ENCODE data around the gene ARHGEF9. TPM values are rescaled to one million over a fixed set of nuclear protein-coding genes. Genes with fewer than 3 reads are reported as not detected.

Gene ARHGEF9
- total RNA-seq, 1 experiment from 2014 or later: 16.7 TPM

DNA sequence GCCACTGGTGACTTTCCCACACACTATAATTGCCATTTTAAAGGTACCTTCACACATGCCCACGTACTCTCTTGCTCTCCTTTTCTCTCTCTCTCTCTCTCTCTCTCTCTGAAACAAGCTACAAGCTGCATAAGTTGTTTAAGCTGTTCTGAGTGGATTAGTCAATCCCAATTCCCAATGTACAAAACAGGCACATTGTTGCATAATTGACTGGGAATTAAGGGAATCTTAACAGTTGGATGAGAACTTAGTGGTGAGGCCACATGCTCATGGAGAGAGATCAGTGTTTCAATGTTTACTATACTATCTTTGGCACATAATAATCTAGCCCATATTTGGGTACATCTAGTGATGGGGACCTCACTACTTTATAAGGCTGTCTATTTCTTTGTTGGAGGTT, 123.3 kb downstream of the ARHGEF9 start:
- TF ChIP-seq SIN3A (IDR thresholded peaks at IDR 0.05; ENCODE audit: borderline replicate concordance, insufficient read depth, low read depth, low read length) (no peak), TCF7L2 (IDR thresholded peaks at IDR 0.05; ENCODE audit: low read depth, low read length) (no peak), POLR2AphosphoS5 (IDR thresholded peaks at IDR 0.05; ENCODE audit: low read depth, low read length) (no peak), REST (IDR thresholded peaks at IDR 0.05; ENCODE audit: insufficient read depth in 1 of 2, low read depth in 2 of 2, low read length in 1 of 2) (no peak), CTCF (IDR thresholded peaks at IDR 0.05) (no peak)
- no peak for ATAC-seq
- Histone ChIP-seq H3K27ac (ENCODE audit: low read length) (no peak overlapping the region), H3K27me3 (ENCODE audit: control insufficient read depth, insufficient read depth, low read length) (no peaks in the 10 kb centered on the region), H3K36me3 (ENCODE audit: control insufficient read depth, insufficient read depth, low read length) (no peaks in the 10 kb centered on the region), H3K9me3 (ENCODE audit: control insufficient read depth, insufficient read depth, low read depth, low read length) (no peaks in the 10 kb centered on the region), H3K4me1 (ENCODE audit: control insufficient read depth, insufficient read depth, low read length) (no peaks in the 10 kb centered on the region), H3K4me3 (ENCODE audit: low read depth in 2 of 2, low read length in 2 of 2) (no peak overlapping the region)
- ChIA-PET POLR2A (no interaction called here), CTCF (no interaction called here)
- BruUV-seq (replicated peaks): no TSS peak
- in situ Hi-C loops (cut with HindIII; ENCODE audit: low pct_unique_long_range_greater_than_20kb, low sequenced_read_pairs): no loop called here
- intact Hi-C loops (cut with micrococcal nuclease; ENCODE audit: unreplicated experiment): no loop called here
- DNase-seq (ENCODE audit: low read depth, low spot score): no peak

DNA sequence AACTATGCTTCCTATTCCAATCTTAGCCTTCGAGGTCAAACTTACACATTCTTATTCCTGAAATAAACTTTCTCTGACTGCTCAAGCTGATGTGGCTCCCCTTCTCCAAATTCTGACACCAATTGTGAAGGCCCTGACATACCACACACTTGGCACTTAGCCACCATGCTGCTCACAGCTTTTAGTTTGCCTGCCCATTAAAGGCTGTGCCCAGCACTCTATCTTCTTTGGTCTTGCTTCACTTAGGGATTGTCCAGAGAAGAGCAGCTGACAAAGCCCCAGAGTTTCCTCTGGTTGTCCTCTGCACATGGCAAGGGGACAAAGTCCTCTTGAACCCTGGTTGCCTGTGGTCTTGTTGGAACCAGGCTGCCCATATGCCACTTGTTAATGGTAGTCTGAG, 126.1 kb downstream of the ARHGEF9 start:
- DNase-seq (ENCODE audit: low read depth, low spot score) (no peak), ATAC-seq (no peak)
- BruUV-seq (replicated peaks): no TSS peak
- Histone ChIP-seq H3K27ac (ENCODE audit: low read length) (no peak overlapping the region), H3K4me1 (ENCODE audit: control insufficient read depth, insufficient read depth, low read length) (no peaks in the 10 kb centered on the region), H3K27me3 (ENCODE audit: control insufficient read depth, insufficient read depth, low read length) (no peaks in the 10 kb centered on the region), H3K4me3 (ENCODE audit: low read depth in 2 of 2, low read length in 2 of 2) (no peak overlapping the region), H3K9me3 (ENCODE audit: control insufficient read depth, insufficient read depth, low read depth, low read length) (no peaks in the 10 kb centered on the region), H3K36me3 (ENCODE audit: control insufficient read depth, insufficient read depth, low read length) (no peaks in the 10 kb centered on the region)
- ChIA-PET CTCF (no interaction called here), POLR2A (no interaction called here)
- in situ Hi-C loops (cut with HindIII; ENCODE audit: low pct_unique_long_range_greater_than_20kb, low sequenced_read_pairs): no loop called here
- intact Hi-C loops (cut with micrococcal nuclease; ENCODE audit: unreplicated experiment): no loop called here
- TF ChIP-seq REST (IDR thresholded peaks at IDR 0.05; ENCODE audit: insufficient read depth in 1 of 2, low read depth in 2 of 2, low read length in 1 of 2) (no peak), POLR2AphosphoS5 (IDR thresholded peaks at IDR 0.05; ENCODE audit: low read depth, low read length) (no peak), TCF7L2 (IDR thresholded peaks at IDR 0.05; ENCODE audit: low read depth, low read length) (no peak), SIN3A (IDR thresholded peaks at IDR 0.05; ENCODE audit: borderline replicate concordance, insufficient read depth, low read depth, low read length) (no peak), CTCF (IDR thresholded peaks at IDR 0.05) (no peak)
